ENCODE data around the gene GOSR1. TPM values are rescaled to one million over a fixed set of nuclear protein-coding genes. Genes with fewer than 3 reads are reported as not detected.

The GOSR1 gene
- polyA plus RNA-seq, 2 of the 4 experiments (the other 2 are of a cell fraction) = 48.8 to 49.6 TPM

GRCh38 chr17:30477774-30478115, 537 bp downstream of the GOSR1 start:
- POLR2A ChIA-PET = interaction anchor here (0.7 to 2.0 kb wide), 4 partner anchors 9 to 123 kb away, joined by 3 to 16 read pairs (median 6); partner anchors contain the start of gene CPD
- peak overlapping the region; percentile 77 for H3K4me3 ChIP-seq
- ATAC-seq (peak in 1 of 2 experiments; percentile 39; a peak in 3 of 6 replicates), FAIRE-seq (no peak), DNase-seq (ENCODE audit: low read depth in 1 of 2, low spot score in 1 of 2) (peak; percentile 22 to 41)
- peak overlapping the region; percentile 89 for H3K4me2 ChIP-seq
- WGBS (ENCODE audit: missing lambda C conversion rate) = 3% methylated on average over 9 of the region's 9 CpGs
- H3K9me3 ChIP-seq = no peaks in the 10 kb centered on the region
- TF ChIP-seq GATA3 (IDR thresholded peaks at IDR 0.05; ENCODE audit: borderline replicate concordance) (no peak), ESRRA (IDR thresholded peaks at IDR 0.05; ENCODE audit: borderline replicate concordance, low read length) (no peak), FOSL2 (IDR thresholded peaks at IDR 0.05) (no peak), FOSL2 (CRISPR knock-in tag; IDR thresholded peaks at IDR 0.05) (no peak), HOXB5 (CRISPR knock-in tag; IDR thresholded peaks at IDR 0.05) (no peak), FOXS1 (CRISPR knock-in tag; IDR thresholded peaks at IDR 0.05) (no peak), RNF2 (IDR thresholded peaks at IDR 0.05; ENCODE audit: borderline replicate concordance, low read depth) (no peak), EHF (CRISPR knock-in tag; IDR thresholded peaks at IDR 0.05) (no peak), NR3C1 (IDR thresholded peaks at IDR 0.05) (no peak), ZNF302 (CRISPR knock-in tag; IDR thresholded peaks at IDR 0.05) (no peak), RFX5 (IDR thresholded peaks at IDR 0.05) (no peak), FOSB (CRISPR knock-in tag; IDR thresholded peaks at IDR 0.05) (no peak), KDM5A (IDR thresholded peaks at IDR 0.05) (no peak), KDM1A (IDR thresholded peaks at IDR 0.05; ENCODE audit: low read depth) (no peak), ZC3H11A (IDR thresholded peaks at IDR 0.05) (no peak), EHMT2 (IDR thresholded peaks at IDR 0.05; ENCODE audit: low read depth) (no peak)
- TF ChIP-seq, protein P1, sequence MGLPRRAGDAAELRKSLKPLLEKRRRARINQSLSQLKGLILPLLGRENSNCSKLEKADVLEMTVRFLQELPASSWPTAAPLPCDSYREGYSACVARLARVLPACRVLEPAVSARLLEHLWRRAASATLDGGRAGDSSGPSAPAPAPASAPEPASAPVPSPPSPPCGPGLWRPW (IDR thresholded peaks at IDR 0.05) = no peak
- TF ChIP-seq, protein P2, sequence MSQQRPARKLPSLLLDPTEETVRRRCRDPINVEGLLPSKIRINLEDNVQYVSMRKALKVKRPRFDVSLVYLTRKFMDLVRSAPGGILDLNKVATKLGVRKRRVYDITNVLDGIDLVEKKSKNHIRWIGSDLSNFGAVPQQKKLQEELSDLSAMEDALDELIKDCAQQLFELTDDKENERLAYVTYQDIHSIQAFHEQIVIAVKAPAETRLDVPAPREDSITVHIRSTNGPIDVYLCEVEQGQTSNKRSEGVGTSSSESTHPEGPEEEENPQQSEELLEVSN (IDR thresholded peaks at IDR 0.05; ENCODE audit: borderline replicate concordance, low read depth) = no peak
- peak overlapping the region; percentile 95 for H3K27ac ChIP-seq
- H3K4me1 ChIP-seq = peaks cover 12% of the 10 kb centered on the region; the same call in 2 of the 3 replicates
- CTCF ChIA-PET = interaction anchor here (0.6 to 4.5 kb wide), 21 partner anchors 10 to 392 kb away, joined by 3 to 37 read pairs (median 6); no protein-coding TSS in a partner anchor

DNA sequence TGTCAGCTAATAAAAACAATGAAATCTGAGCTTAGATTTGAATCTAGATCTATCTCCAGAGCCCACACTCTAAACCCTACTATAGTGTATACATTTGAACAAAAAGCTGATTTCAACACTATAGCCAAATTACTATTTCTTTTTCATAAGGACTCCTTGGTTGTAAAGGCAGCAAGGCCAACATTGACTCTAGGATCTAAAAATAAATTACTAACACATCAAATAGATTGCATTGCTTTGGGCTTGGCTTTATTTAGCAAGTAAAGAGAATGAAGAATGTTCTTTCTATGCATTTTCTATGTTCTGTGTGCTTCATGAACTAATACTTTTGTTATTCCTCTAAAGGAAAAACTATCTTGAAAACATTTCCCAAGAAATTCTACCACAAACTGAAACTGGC, 5.3 kb downstream of the GOSR1 start:
- POLR2A ChIA-PET = interaction anchor here (0.6 kb wide), 1 partner anchor 246 kb away, joined by 3 read pairs; no protein-coding TSS in a partner anchor
- DNase-seq (ENCODE audit: low read depth in 1 of 2, low spot score in 1 of 2) (no peak), FAIRE-seq (no peak), ATAC-seq (no peak)
- TF ChIP-seq RARB (CRISPR knock-in tag; IDR thresholded peaks at IDR 0.05) = no peak
- TF ChIP-seq SREBF2 (IDR thresholded peaks at IDR 0.05) = no peak
- no peak for TF ChIP-seq FOXS1 (CRISPR knock-in tag; IDR thresholded peaks at IDR 0.05)
- TF ChIP-seq GATA3 (IDR thresholded peaks at IDR 0.05; ENCODE audit: borderline replicate concordance) = no peak
- H3K4me3 ChIP-seq = no peak overlapping the region
- H3K27ac ChIP-seq = no peak overlapping the region
- CTCF ChIA-PET = interaction anchor here (0.8 to 1.4 kb wide), 2 partner anchors 10 to 378 kb away, joined by 3 read pairs; no protein-coding TSS in a partner anchor
- peaks cover 6% of the 10 kb centered on the region; the same call in 2 of the 3 replicates for H3K4me1 ChIP-seq
- no peaks in the 10 kb centered on the region for H3K9me3 ChIP-seq
- H3K4me2 ChIP-seq = no peak overlapping the region

DNA sequence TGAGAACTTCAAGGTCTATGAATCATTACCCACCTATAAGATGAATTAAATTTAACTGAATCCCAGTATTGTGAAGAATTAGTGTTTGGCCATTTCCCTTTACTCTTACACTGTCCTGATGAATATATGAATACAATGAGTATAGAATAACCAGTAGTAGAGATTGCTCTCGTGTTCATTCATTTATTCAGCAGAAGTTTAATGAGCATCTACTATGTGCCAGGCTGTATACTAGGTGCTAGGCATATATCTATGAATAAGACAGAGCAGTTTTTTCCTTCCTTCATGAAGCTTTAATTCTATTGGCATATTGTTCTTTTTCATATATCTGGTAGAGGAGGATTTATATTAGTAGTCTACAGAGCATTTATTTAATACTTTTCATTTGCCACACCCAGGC, 6.0 kb downstream of the GOSR1 start:
- ChIA-PET POLR2A (no interaction called here), CTCF (interaction anchor here (1.4 kb wide), 1 partner anchor 11 kb away, joined by 3 read pairs; no protein-coding TSS in a partner anchor)
- Histone ChIP-seq H3K9me3 (no peaks in the 10 kb centered on the region), H3K27ac (no peak overlapping the region), H3K4me2 (no peak overlapping the region), H3K4me3 (no peak overlapping the region), H3K4me1 (peaks cover 5% of the 10 kb centered on the region; the same call in 2 of the 3 replicates)
- no peak for DNase-seq (ENCODE audit: low read depth in 1 of 2, low spot score in 1 of 2)
- no peak for ATAC-seq
- TF ChIP-seq EP300 (IDR thresholded peaks at IDR 0.05) = no peak
- no peak for TF ChIP-seq FOXS1 (CRISPR knock-in tag; IDR thresholded peaks at IDR 0.05)
- no peak for TF ChIP-seq CBX2 (IDR thresholded peaks at IDR 0.05; ENCODE audit: borderline replicate concordance, low read depth)
- no peak for TF ChIP-seq HEYL (CRISPR knock-in tag; IDR thresholded peaks at IDR 0.05)
- no peak for TF ChIP-seq KDM5A (IDR thresholded peaks at IDR 0.05)
- TF ChIP-seq, protein P3, sequence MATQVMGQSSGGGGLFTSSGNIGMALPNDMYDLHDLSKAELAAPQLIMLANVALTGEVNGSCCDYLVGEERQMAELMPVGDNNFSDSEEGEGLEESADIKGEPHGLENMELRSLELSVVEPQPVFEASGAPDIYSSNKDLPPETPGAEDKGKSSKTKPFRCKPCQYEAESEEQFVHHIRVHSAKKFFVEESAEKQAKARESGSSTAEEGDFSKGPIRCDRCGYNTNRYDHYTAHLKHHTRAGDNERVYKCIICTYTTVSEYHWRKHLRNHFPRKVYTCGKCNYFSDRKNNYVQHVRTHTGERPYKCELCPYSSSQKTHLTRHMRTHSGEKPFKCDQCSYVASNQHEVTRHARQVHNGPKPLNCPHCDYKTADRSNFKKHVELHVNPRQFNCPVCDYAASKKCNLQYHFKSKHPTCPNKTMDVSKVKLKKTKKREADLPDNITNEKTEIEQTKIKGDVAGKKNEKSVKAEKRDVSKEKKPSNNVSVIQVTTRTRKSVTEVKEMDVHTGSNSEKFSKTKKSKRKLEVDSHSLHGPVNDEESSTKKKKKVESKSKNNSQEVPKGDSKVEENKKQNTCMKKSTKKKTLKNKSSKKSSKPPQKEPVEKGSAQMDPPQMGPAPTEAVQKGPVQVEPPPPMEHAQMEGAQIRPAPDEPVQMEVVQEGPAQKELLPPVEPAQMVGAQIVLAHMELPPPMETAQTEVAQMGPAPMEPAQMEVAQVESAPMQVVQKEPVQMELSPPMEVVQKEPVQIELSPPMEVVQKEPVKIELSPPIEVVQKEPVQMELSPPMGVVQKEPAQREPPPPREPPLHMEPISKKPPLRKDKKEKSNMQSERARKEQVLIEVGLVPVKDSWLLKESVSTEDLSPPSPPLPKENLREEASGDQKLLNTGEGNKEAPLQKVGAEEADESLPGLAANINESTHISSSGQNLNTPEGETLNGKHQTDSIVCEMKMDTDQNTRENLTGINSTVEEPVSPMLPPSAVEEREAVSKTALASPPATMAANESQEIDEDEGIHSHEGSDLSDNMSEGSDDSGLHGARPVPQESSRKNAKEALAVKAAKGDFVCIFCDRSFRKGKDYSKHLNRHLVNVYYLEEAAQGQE (IDR thresholded peaks at IDR 0.05) = no peak
- no peak for TF ChIP-seq GATA3 (IDR thresholded peaks at IDR 0.05; ENCODE audit: borderline replicate concordance)
- TF ChIP-seq HDAC2 (IDR thresholded peaks at IDR 0.05) = no peak
- TF ChIP-seq KDM1A (IDR thresholded peaks at IDR 0.05; ENCODE audit: low read depth) = no peak
- TF ChIP-seq JUNB (IDR thresholded peaks at IDR 0.05) = no peak
- 91% methylated on average over 1 of the region's 1 CpG for WGBS (ENCODE audit: missing lambda C conversion rate)
- peak; percentile 83 for FAIRE-seq
